ENCODE results near the gene STH.

- TF ChIP-seq POLR2A (IDR thresholded peaks at IDR 0.05) = no peak
- TF ChIP-seq CTCF (IDR thresholded peaks at IDR 0.05 in 8 of 11, conservative IDR thresholded peaks at IDR 0.05 in 3 of 11) = no peak
Observed at GRCh38 chr17:45993962-45994627, 5.0 kb upstream of the STH start.
